Measurements from ENCODE around the gene KIF26B.

The KIF26B gene

DNA sequence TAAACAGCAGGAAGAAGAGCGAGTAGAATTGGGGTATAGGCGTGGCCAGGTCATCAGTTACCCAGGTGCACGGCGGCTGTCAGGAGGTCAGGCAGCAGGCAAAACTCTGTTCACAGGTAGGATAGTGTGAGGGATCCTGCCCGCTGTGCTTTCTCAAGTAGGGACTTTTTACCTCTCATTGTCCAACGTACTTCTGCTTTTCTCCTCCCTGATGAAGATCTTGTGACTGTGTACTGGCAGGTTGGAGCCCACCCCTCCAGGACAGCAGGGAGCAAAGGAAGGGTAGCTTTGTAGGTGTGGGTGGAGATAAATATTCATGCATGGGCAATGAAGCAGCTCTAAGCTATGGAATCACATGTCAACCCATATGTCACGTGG is 373.5 kb downstream of the KIF26B start:
- no peaks in the 10 kb centered on the region for H3K36me3 ChIP-seq (ENCODE audit: control insufficient read depth, low read depth, low read length)
- no peaks in the 10 kb centered on the region for H3K9me3 ChIP-seq (ENCODE audit: control insufficient read depth, low read depth, low read length)
- H3K9ac ChIP-seq (ENCODE audit: low read length): no peak overlapping the region
- H3K27me3 ChIP-seq (ENCODE audit: control insufficient read depth, insufficient read depth, low read length): no peaks in the 10 kb centered on the region
- no peaks in the 10 kb centered on the region for H3K4me1 ChIP-seq (ENCODE audit: control insufficient read depth, low read depth, low read length)
- H3K27ac ChIP-seq (ENCODE audit: low read length): no peak overlapping the region
- H3K4me3 ChIP-seq (ENCODE audit: low read length): no peak overlapping the region

DNA sequence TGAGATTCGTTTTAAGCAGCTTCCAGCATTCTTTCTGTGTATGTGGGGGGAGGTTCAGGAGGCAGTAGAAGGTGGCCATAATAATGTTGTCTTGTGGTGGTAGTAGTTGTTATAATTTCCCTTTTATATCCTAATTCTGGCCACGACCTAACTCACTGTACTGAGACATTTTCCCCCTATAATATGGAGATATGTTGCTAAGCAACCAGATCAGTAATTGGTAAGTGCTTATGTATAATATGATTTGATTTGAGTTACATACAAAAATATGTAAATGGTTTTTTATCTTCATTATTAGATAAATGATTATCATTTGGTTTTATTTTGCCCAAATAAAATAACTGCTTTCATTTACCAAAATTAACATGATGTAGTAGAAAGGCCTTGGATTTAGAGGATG is 376.2 kb downstream of the KIF26B start:
- Histone ChIP-seq H3K9me3 (ENCODE audit: control insufficient read depth, low read depth, low read length) (no peaks in the 10 kb centered on the region), H3K27me3 (ENCODE audit: control insufficient read depth, insufficient read depth, low read length) (no peaks in the 10 kb centered on the region), H3K27ac (ENCODE audit: low read length) (no peak overlapping the region), H3K4me1 (ENCODE audit: control insufficient read depth, low read depth, low read length) (no peaks in the 10 kb centered on the region), H3K36me3 (ENCODE audit: control insufficient read depth, low read depth, low read length) (no peaks in the 10 kb centered on the region), H3K9ac (ENCODE audit: low read length) (no peak overlapping the region), H3K4me3 (ENCODE audit: low read length) (no peak overlapping the region)

DNA sequence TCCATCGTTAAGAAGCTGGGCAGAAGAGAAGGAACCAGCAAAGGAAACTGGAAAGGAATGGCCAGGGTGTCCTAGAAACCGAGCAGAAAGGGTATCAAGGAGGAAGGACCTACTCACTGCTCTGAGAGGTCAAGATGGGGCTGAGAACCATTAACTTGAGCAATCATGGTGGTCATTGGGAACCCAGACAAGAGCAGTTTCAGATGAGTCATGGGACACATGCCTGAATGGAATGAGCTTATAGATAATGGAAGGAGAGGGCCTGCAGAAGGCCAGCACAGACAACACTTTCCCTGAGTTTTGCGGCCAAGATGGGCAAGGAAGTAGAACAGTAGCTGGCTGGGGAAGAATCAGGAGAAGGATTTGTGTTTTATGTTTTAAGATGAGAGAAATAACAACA is 383.2 kb downstream of the KIF26B start:
- Histone ChIP-seq H3K27me3 (ENCODE audit: control insufficient read depth, insufficient read depth, low read length) (no peaks in the 10 kb centered on the region), H3K9me3 (ENCODE audit: control insufficient read depth, low read depth, low read length) (no peaks in the 10 kb centered on the region), H3K9ac (ENCODE audit: low read length) (no peak overlapping the region), H3K4me3 (ENCODE audit: low read length) (no peak overlapping the region), H3K27ac (ENCODE audit: low read length) (no peak overlapping the region), H3K4me1 (ENCODE audit: control insufficient read depth, low read depth, low read length) (peaks cover 3% of the 10 kb centered on the region), H3K36me3 (ENCODE audit: control insufficient read depth, low read depth, low read length) (no peaks in the 10 kb centered on the region)

DNA sequence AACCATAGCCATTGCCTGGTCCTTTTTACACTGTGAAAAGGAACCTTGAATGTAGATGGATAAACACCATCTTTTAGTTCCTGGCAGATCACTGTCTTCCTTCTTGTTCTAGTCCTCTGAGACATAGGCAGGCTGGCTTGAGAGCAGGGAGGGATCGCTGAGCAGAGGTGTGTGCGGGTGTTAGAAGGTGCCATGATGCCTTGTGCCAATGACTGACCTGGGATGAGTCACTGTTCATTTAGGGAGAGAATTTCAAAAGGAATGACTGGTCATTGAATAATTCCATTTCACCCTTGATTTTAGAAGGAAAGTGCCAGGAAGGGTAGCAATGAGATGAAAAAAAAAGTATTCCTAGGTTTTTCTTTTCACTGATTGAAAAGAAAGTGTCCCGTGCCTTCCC is 383.9 kb downstream of the KIF26B start:
- Histone ChIP-seq H3K36me3 (ENCODE audit: control insufficient read depth, low read depth, low read length) (no peaks in the 10 kb centered on the region), H3K9me3 (ENCODE audit: control insufficient read depth, low read depth, low read length) (no peaks in the 10 kb centered on the region), H3K27me3 (ENCODE audit: control insufficient read depth, insufficient read depth, low read length) (no peaks in the 10 kb centered on the region), H3K27ac (ENCODE audit: low read length) (no peak overlapping the region), H3K9ac (ENCODE audit: low read length) (no peak overlapping the region), H3K4me1 (ENCODE audit: control insufficient read depth, low read depth, low read length) (peaks cover 3% of the 10 kb centered on the region), H3K4me3 (ENCODE audit: low read length) (no peak overlapping the region)

DNA sequence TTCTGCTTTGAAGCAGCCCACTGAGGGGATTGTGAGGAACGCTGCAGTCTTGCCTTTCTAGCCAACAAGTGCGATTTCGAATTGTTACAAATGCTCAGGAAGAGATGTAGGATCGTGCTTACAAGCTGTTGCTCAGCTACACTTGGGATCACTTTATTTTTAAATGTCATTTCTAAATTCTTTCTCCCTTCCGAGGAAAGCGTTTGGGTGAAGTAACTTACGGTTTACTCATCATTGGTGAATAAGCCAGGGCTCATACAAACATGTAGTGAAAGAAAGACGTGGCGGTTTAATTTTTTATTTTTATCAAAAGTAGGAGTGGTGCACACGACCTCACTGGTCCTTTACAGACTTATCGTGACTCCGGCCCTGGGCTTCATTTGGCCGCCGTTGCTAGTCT is 386.6 kb downstream of the KIF26B start:
- peaks cover 3% of the 10 kb centered on the region for H3K4me1 ChIP-seq (ENCODE audit: control insufficient read depth, low read depth, low read length)

DNA sequence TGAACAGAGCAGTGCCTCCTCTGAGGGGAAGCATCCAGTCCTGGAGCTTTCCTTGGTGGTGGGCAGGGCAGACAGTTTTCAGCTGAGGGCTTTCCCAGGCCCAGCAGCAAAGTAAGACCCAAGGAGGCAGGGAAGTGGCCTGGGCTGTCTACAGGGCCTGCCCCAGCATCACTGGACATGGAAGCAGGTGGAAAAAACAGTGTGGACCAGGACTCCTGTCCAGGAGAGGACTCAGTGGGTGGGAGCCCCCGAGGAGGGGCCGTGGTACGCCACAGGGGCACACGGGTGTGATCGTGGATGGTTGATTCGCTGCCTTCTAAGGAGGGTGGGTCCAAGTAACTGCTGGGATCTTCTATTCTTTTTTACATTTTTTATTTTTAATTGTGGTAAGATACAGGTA is 387.6 kb downstream of the KIF26B start:
- Histone ChIP-seq H3K9me3 (ENCODE audit: control insufficient read depth, low read depth, low read length) (no peaks in the 10 kb centered on the region), H3K27ac (ENCODE audit: low read length) (no peak overlapping the region), H3K9ac (ENCODE audit: low read length) (no peak overlapping the region), H3K4me1 (ENCODE audit: control insufficient read depth, low read depth, low read length) (peaks cover 3% of the 10 kb centered on the region), H3K27me3 (ENCODE audit: control insufficient read depth, insufficient read depth, low read length) (no peaks in the 10 kb centered on the region), H3K4me3 (ENCODE audit: low read length) (no peak overlapping the region), H3K36me3 (ENCODE audit: control insufficient read depth, low read depth, low read length) (no peaks in the 10 kb centered on the region)

More for the DNA sequence above, 386.6 kb downstream of the KIF26B start:
- H3K27ac ChIP-seq (ENCODE audit: low read length): no peak overlapping the region
- no peaks in the 10 kb centered on the region for H3K36me3 ChIP-seq (ENCODE audit: control insufficient read depth, low read depth, low read length)
- H3K4me3 ChIP-seq (ENCODE audit: low read length): no peak overlapping the region
- H3K9me3 ChIP-seq (ENCODE audit: control insufficient read depth, low read depth, low read length): no peaks in the 10 kb centered on the region
- H3K27me3 ChIP-seq (ENCODE audit: control insufficient read depth, insufficient read depth, low read length): no peaks in the 10 kb centered on the region
- no peak overlapping the region for H3K9ac ChIP-seq (ENCODE audit: low read length)

DNA sequence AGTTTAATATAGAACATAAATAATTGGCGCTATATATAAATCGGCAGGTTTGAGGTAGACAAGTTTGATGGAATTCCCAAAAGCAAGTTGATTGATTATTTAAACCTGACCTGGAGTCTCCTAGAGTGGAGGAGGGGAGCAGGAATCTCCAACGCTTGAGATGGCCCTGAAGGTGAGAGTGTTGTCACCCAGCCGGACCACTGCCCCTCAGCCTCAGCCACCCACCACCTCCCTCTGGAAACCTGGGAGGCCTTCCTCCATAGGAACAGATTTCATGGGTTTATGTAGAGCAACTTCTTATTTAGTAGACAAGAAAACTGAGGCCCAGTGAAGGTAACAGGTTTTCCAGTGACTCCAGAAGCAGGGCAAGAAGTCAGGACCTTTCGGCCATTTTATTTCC is 389.5 kb downstream of the KIF26B start:
- H3K9ac ChIP-seq (ENCODE audit: low read length): no peak overlapping the region
- H3K27ac ChIP-seq (ENCODE audit: low read length): no peak overlapping the region
- peaks cover 9% of the 10 kb centered on the region for H3K4me1 ChIP-seq (ENCODE audit: control insufficient read depth, low read depth, low read length)
- H3K4me3 ChIP-seq (ENCODE audit: low read length): no peak overlapping the region
- no peaks in the 10 kb centered on the region for H3K36me3 ChIP-seq (ENCODE audit: control insufficient read depth, low read depth, low read length)
- H3K27me3 ChIP-seq (ENCODE audit: control insufficient read depth, insufficient read depth, low read length): no peaks in the 10 kb centered on the region
- H3K9me3 ChIP-seq (ENCODE audit: control insufficient read depth, low read depth, low read length): no peaks in the 10 kb centered on the region

DNA sequence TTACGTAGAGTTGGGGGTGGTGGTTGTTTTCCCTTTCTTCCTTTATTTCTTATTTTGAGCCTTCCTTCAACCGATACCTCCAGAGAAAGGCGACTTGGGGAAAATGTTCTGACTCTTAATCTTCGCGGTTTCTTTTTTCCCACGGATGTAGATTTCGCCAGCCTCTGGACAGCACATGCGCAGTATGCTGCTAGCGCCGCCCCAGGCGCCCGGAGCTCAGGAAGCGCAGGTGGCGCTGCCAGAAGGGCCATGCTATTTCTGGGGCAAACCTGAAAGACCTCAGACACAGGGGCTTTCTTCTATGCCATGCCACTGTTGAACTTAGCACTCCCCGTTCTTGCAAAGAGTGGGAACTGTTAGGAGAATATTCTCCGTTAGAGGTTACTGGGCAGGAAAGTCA is 392.1 kb downstream of the KIF26B start:
- H3K27ac ChIP-seq (ENCODE audit: low read length): no peak overlapping the region
- H3K4me1 ChIP-seq (ENCODE audit: control insufficient read depth, low read depth, low read length): peaks cover 9% of the 10 kb centered on the region
- no peak overlapping the region for H3K4me3 ChIP-seq (ENCODE audit: low read length)
- H3K36me3 ChIP-seq (ENCODE audit: control insufficient read depth, low read depth, low read length): no peaks in the 10 kb centered on the region
- no peaks in the 10 kb centered on the region for H3K27me3 ChIP-seq (ENCODE audit: control insufficient read depth, insufficient read depth, low read length)
- H3K9me3 ChIP-seq (ENCODE audit: control insufficient read depth, low read depth, low read length): no peaks in the 10 kb centered on the region
- H3K9ac ChIP-seq (ENCODE audit: low read length): no peak overlapping the region

DNA sequence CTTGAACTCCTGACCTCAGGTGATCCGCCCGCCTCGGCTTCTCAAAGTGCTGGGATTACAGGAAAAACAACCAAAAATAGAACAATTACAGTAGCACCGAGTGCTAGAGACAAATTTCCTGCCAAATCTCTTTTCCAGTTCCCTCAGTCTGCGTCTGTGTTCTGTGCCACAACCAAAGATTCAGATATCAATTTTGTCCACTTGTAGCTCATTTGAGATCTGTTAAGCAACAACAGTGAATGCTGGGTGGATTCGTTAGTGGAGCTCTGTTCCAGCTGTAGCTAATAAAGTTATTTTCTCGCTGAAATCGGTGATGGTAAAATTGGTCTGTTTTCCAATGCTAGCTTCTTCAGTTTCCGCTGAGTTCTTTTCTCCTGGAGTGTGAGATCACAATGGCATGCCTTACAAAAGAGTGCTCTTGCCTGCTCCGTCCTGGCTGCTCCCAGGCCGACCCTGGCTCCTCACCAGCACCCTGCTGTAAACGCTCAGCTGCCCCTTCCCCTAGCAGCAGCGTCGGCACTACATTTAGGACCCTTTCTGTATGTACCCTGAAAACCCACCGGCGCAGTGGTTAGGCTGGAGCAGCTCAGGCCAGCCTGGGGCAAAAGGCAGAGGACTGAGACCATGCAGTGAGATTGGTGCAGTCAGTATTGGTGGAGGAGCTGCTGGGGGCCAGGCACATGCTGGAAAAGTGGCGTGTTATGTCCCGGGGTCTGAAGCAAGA is 395.4 kb downstream of the KIF26B start:
- Histone ChIP-seq H3K4me1 (ENCODE audit: control insufficient read depth, low read depth, low read length) (peaks cover 15% of the 10 kb centered on the region), H3K27ac (ENCODE audit: low read length) (no peak overlapping the region), H3K9me3 (ENCODE audit: control insufficient read depth, low read depth, low read length) (no peaks in the 10 kb centered on the region), H3K9ac (ENCODE audit: low read length) (no peak overlapping the region), H3K27me3 (ENCODE audit: control insufficient read depth, insufficient read depth, low read length) (no peaks in the 10 kb centered on the region), H3K36me3 (ENCODE audit: control insufficient read depth, low read depth, low read length) (no peaks in the 10 kb centered on the region), H3K4me3 (ENCODE audit: low read length) (no peak overlapping the region)

DNA sequence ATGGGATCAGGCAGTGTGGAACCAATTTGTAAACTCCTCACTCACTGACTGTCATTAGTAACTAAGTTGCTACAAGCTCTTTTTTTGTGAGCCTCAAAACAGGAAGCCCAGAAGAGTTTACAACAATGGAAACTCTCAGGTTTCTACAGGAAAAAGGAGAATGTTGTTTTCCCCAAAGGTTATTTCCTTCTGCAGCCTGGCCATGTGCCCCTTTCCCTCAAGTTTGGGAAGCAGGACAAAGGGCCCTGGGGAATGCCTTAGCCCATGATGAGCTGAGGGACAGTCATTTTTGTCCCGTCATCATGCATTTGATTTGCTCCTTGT is 395.9 kb downstream of the KIF26B start:
- H3K36me3 ChIP-seq (ENCODE audit: control insufficient read depth, low read depth, low read length): no peaks in the 10 kb centered on the region
- no peak overlapping the region for H3K9ac ChIP-seq (ENCODE audit: low read length)
- H3K27me3 ChIP-seq (ENCODE audit: control insufficient read depth, insufficient read depth, low read length): no peaks in the 10 kb centered on the region
- H3K9me3 ChIP-seq (ENCODE audit: control insufficient read depth, low read depth, low read length): no peaks in the 10 kb centered on the region
- H3K4me1 ChIP-seq (ENCODE audit: control insufficient read depth, low read depth, low read length): peaks cover 15% of the 10 kb centered on the region
- no peak overlapping the region for H3K4me3 ChIP-seq (ENCODE audit: low read length)
- no peak overlapping the region for H3K27ac ChIP-seq (ENCODE audit: low read length)

DNA sequence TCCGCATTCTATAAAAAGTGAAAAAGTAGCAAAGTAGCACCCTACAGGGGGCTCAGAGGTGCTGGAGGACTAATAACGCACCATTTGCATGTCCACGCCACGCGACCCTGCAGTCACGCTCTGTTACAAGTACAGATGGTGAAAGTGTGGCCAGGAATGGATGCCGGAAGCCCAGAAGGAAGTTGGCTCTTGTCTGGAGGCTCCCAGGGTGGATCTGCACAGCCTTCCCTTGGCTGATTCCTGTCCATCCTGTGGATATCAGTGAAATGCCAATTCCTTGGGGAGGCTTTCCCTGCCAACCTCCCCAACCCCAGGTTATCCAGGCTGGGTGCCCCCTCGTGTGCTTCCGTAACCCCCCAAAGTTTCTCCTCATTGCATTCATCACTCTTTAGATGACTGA is 396.8 kb downstream of the KIF26B start:
- H3K4me1 ChIP-seq (ENCODE audit: control insufficient read depth, low read depth, low read length): peaks cover 15% of the 10 kb centered on the region
- H3K9me3 ChIP-seq (ENCODE audit: control insufficient read depth, low read depth, low read length): no peaks in the 10 kb centered on the region
- H3K27me3 ChIP-seq (ENCODE audit: control insufficient read depth, insufficient read depth, low read length): no peaks in the 10 kb centered on the region
- H3K4me3 ChIP-seq (ENCODE audit: low read length): no peak overlapping the region
- H3K9ac ChIP-seq (ENCODE audit: low read length): no peak overlapping the region
- H3K36me3 ChIP-seq (ENCODE audit: control insufficient read depth, low read depth, low read length): no peaks in the 10 kb centered on the region
- H3K27ac ChIP-seq (ENCODE audit: low read length): no peak overlapping the region

DNA sequence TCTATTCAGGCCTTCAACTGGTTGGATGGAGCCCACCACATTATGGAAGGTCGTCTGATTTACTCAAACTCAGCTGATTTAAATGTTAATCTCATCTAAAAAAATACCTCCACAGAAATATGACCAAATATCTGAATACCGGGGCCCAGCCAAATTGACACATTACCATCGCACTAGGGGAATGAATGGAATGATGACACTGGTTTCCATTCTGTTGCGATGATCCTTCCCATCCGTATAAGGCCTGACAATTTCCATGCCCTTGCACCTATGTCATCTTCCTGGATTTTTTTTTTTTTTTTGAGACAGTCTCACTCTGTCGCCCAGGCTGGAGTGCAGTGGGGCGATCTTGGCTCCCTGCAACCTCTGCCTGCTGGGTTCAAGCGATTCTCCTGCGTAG is 397.5 kb downstream of the KIF26B start:
- Histone ChIP-seq H3K27ac (ENCODE audit: low read length) (no peak overlapping the region), H3K9me3 (ENCODE audit: control insufficient read depth, low read depth, low read length) (no peaks in the 10 kb centered on the region), H3K9ac (ENCODE audit: low read length) (no peak overlapping the region), H3K4me3 (ENCODE audit: low read length) (no peak overlapping the region), H3K36me3 (ENCODE audit: control insufficient read depth, low read depth, low read length) (no peaks in the 10 kb centered on the region), H3K27me3 (ENCODE audit: control insufficient read depth, insufficient read depth, low read length) (no peaks in the 10 kb centered on the region), H3K4me1 (ENCODE audit: control insufficient read depth, low read depth, low read length) (peaks cover 15% of the 10 kb centered on the region)
